HEK293T (cell line): ENCODE data around the gene XCL2.

Experiments used
- ARNT ChIP-seq: fragments of 450-650 bp; IDR thresholded peaks from 2 replicates; pipeline ENCODE4 v1.6.1; 2017; ENCODE audit warnings: mild to moderate bottlenecking
- BHLHE40 ChIP-seq: fragments of 450-650 bp; IDR thresholded peaks from 2 replicates; pipeline ENCODE4 v1.6.1; 2016; ENCODE audit warnings: mild to moderate bottlenecking, moderate library complexity, borderline replicate concordance
- ELF4 ChIP-seq: fragments of 450-650 bp; IDR thresholded peaks from 2 replicates; pipeline ENCODE4 v1.6.1; 2017; ENCODE audit warnings: antibody characterized with exemption
- FOXA1 ChIP-seq: fragments of 450-650 bp; IDR thresholded peaks from 2 replicates; pipeline ENCODE4 v1.6.1; 2016; ENCODE audit warnings: mild to moderate bottlenecking
- FOXK2 ChIP-seq: fragments of 450-650 bp; IDR thresholded peaks from 2 replicates; pipeline ENCODE4 v1.6.1; 2016; ENCODE audit warnings: mild to moderate bottlenecking
- FOXM1 ChIP-seq: fragments of 450-650 bp; IDR thresholded peaks from 2 replicates; pipeline ENCODE4 v1.6.1; 2017; ENCODE audit warnings: mild to moderate bottlenecking, borderline replicate concordance
- LEF1 ChIP-seq: fragments of 450-650 bp; IDR thresholded peaks from 2 replicates; pipeline ENCODE4 v1.6.1; 2017; ENCODE audit warnings: mild to moderate bottlenecking, borderline replicate concordance
- NFRKB ChIP-seq: fragments of 450-650 bp; IDR thresholded peaks from 2 replicates; pipeline ENCODE4 v1.6.1; 2016; ENCODE audit warnings: mild to moderate bottlenecking, moderate library complexity
- SP1 ChIP-seq: fragments of 450-650 bp; IDR thresholded peaks from 2 replicates; pipeline ENCODE4 v1.6.1; 2017
- SUZ12 ChIP-seq: fragments of 450-650 bp; IDR thresholded peaks from 2 replicates; pipeline ENCODE4 v1.6.1; 2016; ENCODE audit warnings: mild to moderate bottlenecking
- TARDBP ChIP-seq: fragments of 450-650 bp; IDR thresholded peaks from 2 replicates; pipeline ENCODE4 v1.6.1; 2016
- ZNF384 ChIP-seq: fragments of 450-650 bp; IDR thresholded peaks from 2 replicates; pipeline ENCODE4 v1.6.1; 2016
- TF ChIP-seq, protein P1 (sequence below): fragments of 450-650 bp; IDR thresholded peaks from 2 replicates; pipeline ENCODE4 v1.6.1; 2016

DNA sequence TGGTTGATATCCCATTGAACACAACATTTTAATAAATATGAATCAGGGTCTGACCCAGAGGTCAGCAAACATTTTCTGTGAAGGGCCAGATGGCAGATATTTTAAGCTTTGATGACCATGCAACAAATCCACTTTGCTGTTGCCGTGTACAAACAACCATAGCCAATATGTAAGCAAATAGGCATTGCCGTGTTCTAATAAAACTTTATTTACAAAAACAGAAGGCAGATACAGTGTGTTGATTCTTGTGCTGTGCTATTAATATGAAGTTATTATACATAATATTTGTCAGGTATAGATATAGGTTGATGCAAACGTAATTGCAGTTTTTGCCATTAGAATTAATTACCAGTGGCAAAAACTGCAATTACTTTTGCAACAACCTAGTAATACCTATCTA, 23.8 kb upstream of the XCL2 start:
- TF ChIP-seq, protein P1, sequence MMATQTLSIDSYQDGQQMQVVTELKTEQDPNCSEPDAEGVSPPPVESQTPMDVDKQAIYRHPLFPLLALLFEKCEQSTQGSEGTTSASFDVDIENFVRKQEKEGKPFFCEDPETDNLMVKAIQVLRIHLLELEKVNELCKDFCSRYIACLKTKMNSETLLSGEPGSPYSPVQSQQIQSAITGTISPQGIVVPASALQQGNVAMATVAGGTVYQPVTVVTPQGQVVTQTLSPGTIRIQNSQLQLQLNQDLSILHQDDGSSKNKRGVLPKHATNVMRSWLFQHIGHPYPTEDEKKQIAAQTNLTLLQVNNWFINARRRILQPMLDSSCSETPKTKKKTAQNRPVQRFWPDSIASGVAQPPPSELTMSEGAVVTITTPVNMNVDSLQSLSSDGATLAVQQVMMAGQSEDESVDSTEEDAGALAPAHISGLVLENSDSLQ, result no peak
- TF ChIP-seq FOXA1 (no peak), NFRKB (no peak), BHLHE40 (no peak), TARDBP (no peak), SP1 (no peak), FOXM1 (no peak), FOXK2 (no peak), ARNT (no peak), LEF1 (no peak), SUZ12 (no peak), ELF4 (no peak), ZNF384 (no peak)
